Measurements from ENCODE around the gene DEAF1. TPM values are rescaled to one million over a fixed set of nuclear protein-coding genes. Genes with fewer than 3 reads are reported as not detected.

DEAF1 gene
- total and polyA plus RNA-seq, 5 experiments from 2014 or later, result 27.0 to 58.2 (median 46.5) TPM

GRCh38 chr11:705646-706438 lies 10.8 kb upstream of the DEAF1 start, which contains the start of gene EPS8L2:
Gene EPS8L2, plus strand, starts transcription at chr11:706231. Its CDS starts 3,177 bp downstream, at chr11:709408.
- ATAC-seq (peak; percentile 71 to 77), DNase-seq (no peak)
- H3K4me1 Mint-ChIP-seq, result peaks cover 3 to 15% (median 7%) of the 10 kb centered on the region in 4 donors
- H3K9me3 Mint-ChIP-seq, result no peaks in the 10 kb centered on the region
- peaks cover 1 to 25% (median 11%) of the 10 kb centered on the region in 5 donors for H3K27me3 Mint-ChIP-seq
- H3K36me3 Mint-ChIP-seq, result peaks cover 0 to 3% (median 0%) of the 10 kb centered on the region in 3 donors
- H3K27ac Mint-ChIP-seq, result peak within 1 kb of the TSS in 2 of 10 donors; percentile 53 to 72
- POLR2A ChIA-PET, result interaction anchor here (1.9 to 2.2 kb wide), 3 partner anchors 10 to 20 kb away, joined by 6 to 18 read pairs (median 8); partner anchors contain the start of genes DEAF1 and TMEM80
- H3K4me3 Mint-ChIP-seq, result peak within 1 kb of the TSS in 8 of 10 donors; percentile 18 to 77 (median 36)

DNA sequence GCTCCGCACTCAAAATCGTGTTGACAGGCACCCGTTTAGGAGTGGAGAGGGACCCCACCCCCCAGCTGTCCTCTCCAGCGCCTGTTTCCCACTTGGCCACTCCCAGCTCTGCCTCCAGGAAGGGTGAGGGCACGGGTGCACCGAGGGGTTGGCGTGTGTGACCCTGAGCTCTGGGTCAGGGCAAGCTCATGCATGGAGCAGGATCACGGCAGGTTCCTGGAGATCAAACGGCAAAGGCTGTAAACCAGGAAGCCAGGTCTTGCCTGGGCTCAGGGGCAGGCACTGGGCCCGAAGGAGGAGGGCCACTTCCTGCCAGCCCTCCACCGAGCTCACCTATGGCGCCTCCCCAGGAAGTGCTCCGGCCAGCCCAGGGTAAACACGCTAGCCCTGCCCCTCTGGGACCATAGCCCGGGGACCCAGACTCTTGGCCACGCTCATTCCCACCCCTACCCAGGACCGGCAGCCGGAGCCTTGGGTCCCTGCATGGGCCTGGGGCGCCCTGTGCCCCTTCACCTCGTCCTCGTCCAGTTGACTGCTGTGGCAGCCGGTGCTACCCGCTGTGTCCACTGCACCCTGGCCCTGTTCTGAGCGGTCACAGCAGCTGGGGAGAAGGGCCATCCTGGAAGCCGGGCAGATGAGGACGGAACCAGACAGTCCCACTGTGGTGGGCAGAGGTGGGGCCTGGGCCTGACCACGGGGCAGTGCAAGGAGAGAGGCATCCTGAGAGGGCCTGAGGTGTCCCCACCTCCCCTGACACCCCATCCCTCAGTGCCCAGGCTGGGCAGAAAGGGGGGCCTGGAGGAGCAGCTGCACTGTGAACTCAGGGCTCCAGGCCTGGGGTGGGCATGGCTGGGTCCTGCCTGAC lies 10.0 kb upstream of the DEAF1 start:
- peaks cover 3 to 11% (median 4%) of the 10 kb centered on the region in 4 donors for H3K4me1 Mint-ChIP-seq
- DNase-seq (peak in 1 of 10 donors; percentile 60), ATAC-seq (peak in 1 of 2 donors; percentile 22)
- H3K9me3 Mint-ChIP-seq, result no peaks in the 10 kb centered on the region
- H3K27me3 Mint-ChIP-seq, result peaks cover 0 to 17% (median 8%) of the 10 kb centered on the region in 5 donors
- peaks cover 0 to 7% (median 3%) of the 10 kb centered on the region in 3 donors for H3K36me3 Mint-ChIP-seq
- POLR2A ChIA-PET, result interaction anchor here (0.8 to 2.2 kb wide), 4 partner anchors 9 to 90 kb away, joined by 3 to 18 read pairs (median 7); partner anchors contain the start of genes DEAF1 and TMEM80
- H3K27ac Mint-ChIP-seq, result peak overlapping the region in 2 of 10 donors; percentile 53 to 72
- H3K4me3 Mint-ChIP-seq, result peak overlapping the region in 6 of 10 donors; percentile 22 to 77 (median 54)

GRCh38 chr11:704228-704674 lies 9.2 kb upstream of the DEAF1 start:
- Mint-ChIP-seq H3K4me1 (peaks cover 3 to 13% (median 4%) of the 10 kb centered on the region in 4 donors), H3K27ac (no peak overlapping the region), H3K9me3 (no peaks in the 10 kb centered on the region), H3K36me3 (peaks cover 0 to 14% (median 3%) of the 10 kb centered on the region in 3 donors), H3K27me3 (peaks cover 0 to 14% (median 8%) of the 10 kb centered on the region in 5 donors), H3K4me3 (no peak overlapping the region)
- POLR2A ChIA-PET, result interaction anchor here (0.6 to 2.2 kb wide), 5 partner anchors 8 to 425 kb away, joined by 3 to 18 read pairs (median 6); partner anchors contain the start of genes DEAF1 and TMEM80
- DNase-seq (no peak), ATAC-seq (no peak)

DNA sequence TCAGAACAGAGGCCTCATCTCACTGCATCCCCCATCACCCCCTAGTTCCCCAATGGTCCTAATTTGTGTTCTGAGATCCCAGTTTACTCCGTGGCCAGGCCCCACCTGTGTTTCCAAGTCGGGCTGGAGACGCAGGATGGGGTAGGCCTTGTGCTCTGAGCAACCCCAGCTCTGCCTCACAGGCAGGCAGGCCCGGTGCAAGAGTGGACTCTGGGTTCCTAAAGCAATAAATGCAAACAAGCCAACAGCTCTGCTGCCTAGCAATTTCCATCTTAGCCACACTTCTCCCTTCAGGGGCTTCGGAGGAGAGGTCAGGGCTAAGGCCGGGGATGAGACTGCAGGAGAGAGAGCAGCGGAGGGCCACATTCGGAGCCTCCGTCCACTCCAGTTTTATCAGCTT lies 8.5 kb upstream of the DEAF1 start:
- no peak for DNase-seq
- no peak overlapping the region for H3K27ac Mint-ChIP-seq
- peaks cover 0 to 14% (median 8%) of the 10 kb centered on the region in 5 donors for H3K27me3 Mint-ChIP-seq
- no peaks in the 10 kb centered on the region for H3K9me3 Mint-ChIP-seq
- H3K36me3 Mint-ChIP-seq, result peaks cover 0 to 17% (median 3%) of the 10 kb centered on the region in 3 donors
- POLR2A ChIA-PET, result no interaction called here
- no peak overlapping the region for H3K4me3 Mint-ChIP-seq
- no peak for ATAC-seq
- peaks cover 3 to 16% (median 6%) of the 10 kb centered on the region in 4 donors for H3K4me1 Mint-ChIP-seq

- H3K27ac Mint-ChIP-seq, result no peak overlapping the region
- no peaks in the 10 kb centered on the region for H3K9me3 Mint-ChIP-seq
- no peak overlapping the region for H3K4me3 Mint-ChIP-seq
- POLR2A ChIA-PET, result no interaction called here
- ATAC-seq (no peak), DNase-seq (no peak)
- H3K27me3 Mint-ChIP-seq, result peaks cover 0 to 13% (median 7%) of the 10 kb centered on the region in 5 donors
- peaks cover 10 to 23% (median 13%) of the 10 kb centered on the region in 4 donors for H3K4me1 Mint-ChIP-seq
- peaks cover 0 to 17% (median 3%) of the 10 kb centered on the region in 3 donors for H3K36me3 Mint-ChIP-seq
Observed at GRCh38 chr11:702462-703461, 7.7 kb upstream of the DEAF1 start.

DNA sequence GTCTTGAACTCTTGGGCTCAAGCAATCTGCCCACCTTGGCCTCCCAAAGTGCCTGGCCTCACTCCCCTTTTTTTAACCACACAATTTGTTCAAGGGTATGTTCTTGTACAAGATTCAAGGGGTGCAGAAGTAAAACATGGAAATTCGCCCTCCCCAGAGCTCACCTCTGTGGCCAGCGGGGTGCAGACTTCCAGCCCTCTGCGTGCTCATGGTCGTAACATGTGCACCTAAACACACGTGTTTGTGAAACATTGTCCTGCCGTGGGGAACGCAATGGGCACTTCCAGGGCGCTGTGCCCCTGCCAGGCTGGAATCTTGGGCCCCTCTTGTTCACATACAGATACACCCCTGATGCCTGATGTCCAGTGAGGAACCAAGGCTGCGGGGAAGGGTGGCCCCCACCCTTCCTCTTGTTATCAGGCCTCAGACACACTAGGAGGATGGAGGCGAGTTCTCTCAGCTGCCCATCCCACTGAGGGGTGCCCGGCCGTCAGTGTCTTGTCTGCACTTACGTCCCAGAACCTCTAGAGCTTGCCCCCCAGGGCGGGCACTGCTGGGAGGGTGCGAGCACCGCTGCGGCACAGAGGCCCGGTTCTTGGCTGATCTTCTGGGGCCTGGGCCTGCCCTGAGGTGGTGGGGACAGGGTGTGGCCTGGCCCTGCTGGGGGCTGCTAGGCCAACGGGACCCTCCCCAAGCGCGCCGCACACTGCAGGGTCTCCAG lies 6.9 kb upstream of the DEAF1 start:
- DNase-seq (no peak), ATAC-seq (no peak)
- POLR2A ChIA-PET, result no interaction called here
- peaks cover 0 to 5% (median 0%) of the 10 kb centered on the region in 5 donors for H3K27me3 Mint-ChIP-seq
- no peaks in the 10 kb centered on the region for H3K9me3 Mint-ChIP-seq
- H3K36me3 Mint-ChIP-seq, result peaks cover 0 to 17% (median 3%) of the 10 kb centered on the region in 3 donors
- peak overlapping the region in 2 of 10 donors; percentile 21 to 32 for H3K27ac Mint-ChIP-seq
- no peak overlapping the region for H3K4me3 Mint-ChIP-seq
- H3K4me1 Mint-ChIP-seq, result peaks cover 14 to 31% (median 19%) of the 10 kb centered on the region in 4 donors

DNA sequence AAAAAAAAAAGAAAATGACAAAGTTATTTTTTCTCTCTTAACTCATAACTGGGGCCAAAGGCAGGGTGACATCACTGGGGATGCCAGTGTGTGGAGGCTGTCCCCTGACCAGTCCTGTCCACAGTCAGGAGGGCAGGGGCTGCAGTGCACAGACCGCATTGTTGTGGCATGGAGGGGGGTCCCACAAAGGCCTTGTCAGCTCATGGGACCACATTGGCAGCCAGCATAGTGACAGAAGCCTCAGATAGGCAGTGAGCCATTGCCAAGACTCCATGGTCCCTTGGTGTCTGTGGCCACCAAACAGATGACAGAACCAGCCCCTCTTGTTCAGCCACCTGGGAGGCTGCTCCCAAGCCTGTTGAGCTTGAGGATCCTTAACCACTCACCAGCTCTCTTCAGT lies 4.7 kb upstream of the DEAF1 start:
- peak overlapping the region in 1 of 10 donors; percentile 33 for H3K27ac Mint-ChIP-seq
- POLR2A ChIA-PET, result no interaction called here

GRCh38 chr11:699116-699508 lies 4.1 kb upstream of the DEAF1 start:
- Mint-ChIP-seq H3K4me1 (peaks cover 11 to 31% (median 20%) of the 10 kb centered on the region in 4 donors), H3K27ac (peak overlapping the region in 2 of 10 donors; percentile 10 to 75), H3K27me3 (no peaks in the 10 kb centered on the region), H3K4me3 (peak overlapping the region in 1 of 10 donors; percentile 24), H3K36me3 (peaks cover 0 to 17% (median 3%) of the 10 kb centered on the region in 3 donors), H3K9me3 (no peaks in the 10 kb centered on the region)
- ATAC-seq (no peak), DNase-seq (no peak)
- POLR2A ChIA-PET, result interaction anchor here (1.5 to 8.7 kb wide), 2 partner anchors 25 to 144 kb away, joined by 4 to 109 read pairs; no protein-coding TSS in a partner anchor

More for the DNA sequence above, 4.7 kb upstream of the DEAF1 start:
- Mint-ChIP-seq H3K4me1 (peaks cover 11 to 33% (median 19%) of the 10 kb centered on the region in 4 donors), H3K4me3 (peak overlapping the region in 1 of 10 donors; percentile 19), H3K9me3 (no peaks in the 10 kb centered on the region), H3K27me3 (no peaks in the 10 kb centered on the region), H3K36me3 (peaks cover 0 to 17% (median 3%) of the 10 kb centered on the region in 3 donors)
- ATAC-seq (no peak), DNase-seq (no peak)

DNA sequence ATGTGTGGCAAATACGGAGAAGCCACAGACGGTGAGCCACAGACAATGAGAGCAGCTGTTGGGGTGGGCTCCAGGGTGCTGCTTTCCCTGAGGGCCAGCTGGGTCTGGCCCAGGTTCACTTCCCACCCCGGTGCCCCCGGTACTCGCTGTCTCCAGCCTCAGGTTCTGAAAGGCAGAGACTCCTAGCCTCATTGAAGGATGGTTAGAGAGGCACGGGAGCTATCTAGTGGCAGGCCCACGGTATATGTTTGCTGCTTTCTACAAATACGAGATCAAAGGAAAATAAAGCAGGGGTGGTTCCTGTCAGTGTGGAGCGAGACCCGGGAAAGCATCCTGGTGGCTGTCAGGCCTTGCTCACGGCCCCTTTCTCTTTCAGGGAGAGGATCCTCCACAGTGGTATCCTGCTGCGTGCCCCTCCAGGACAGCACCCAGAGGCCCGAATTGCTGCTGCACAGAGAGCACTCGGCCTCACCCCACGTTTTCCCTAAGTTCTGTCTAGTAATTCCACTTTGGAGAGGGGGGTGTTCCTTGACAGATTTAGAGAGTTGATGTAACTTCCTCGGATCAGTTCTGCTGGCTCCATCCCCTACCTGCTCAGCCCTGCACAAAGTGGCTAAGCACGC lies 3.6 kb upstream of the DEAF1 start:
- ATAC-seq, result no peak
- no peaks in the 10 kb centered on the region for H3K9me3 Mint-ChIP-seq
- peak overlapping the region in 5 of 10 donors; percentile 51 to 85 (median 64) for H3K4me3 Mint-ChIP-seq
- peaks cover 0 to 17% (median 3%) of the 10 kb centered on the region in 3 donors for H3K36me3 Mint-ChIP-seq
- POLR2A ChIA-PET, result interaction anchor here (0.7 to 8.7 kb wide), 3 partner anchors 8 to 144 kb away, joined by 3 to 109 read pairs (median 4); no protein-coding TSS in a partner anchor
- H3K4me1 Mint-ChIP-seq, result peaks cover 12 to 32% (median 22%) of the 10 kb centered on the region in 4 donors
- peak overlapping the region in 9 of 10 donors; percentile 19 to 98 (median 87) for H3K27ac Mint-ChIP-seq
- peak in 2 of 10 donors; percentile 23 to 33 for DNase-seq
- no peaks in the 10 kb centered on the region for H3K27me3 Mint-ChIP-seq

DNA sequence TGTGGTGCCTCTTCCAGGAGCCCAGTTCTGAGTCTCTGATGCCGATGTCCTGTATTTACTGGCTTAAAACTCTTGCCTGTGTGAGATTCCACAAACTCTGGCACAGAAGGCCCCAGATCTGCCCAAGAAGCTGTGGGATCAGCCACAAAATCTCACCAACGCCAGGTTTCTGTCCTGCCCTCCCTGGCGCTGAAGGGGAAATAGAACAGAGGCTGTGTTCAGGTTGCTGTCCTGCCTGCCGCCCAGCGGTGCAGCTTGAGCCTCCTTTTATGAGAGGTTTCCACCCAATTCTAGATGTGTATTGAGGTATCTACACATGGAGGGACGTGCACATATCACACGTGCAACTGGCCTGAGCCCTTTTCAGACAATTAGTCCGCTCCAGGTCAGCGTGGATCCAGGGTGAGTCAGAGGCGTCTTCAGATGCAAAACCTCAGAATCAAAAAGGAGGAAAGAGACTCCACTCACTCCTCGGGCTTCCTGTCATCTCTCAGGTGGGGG lies 2.8 kb upstream of the DEAF1 start:
- ATAC-seq (no peak), DNase-seq (no peak)
- Mint-ChIP-seq H3K27me3 (no peaks in the 10 kb centered on the region), H3K4me3 (peak overlapping the region; percentile 25 to 85 (median 62)), H3K4me1 (peaks cover 18 to 40% (median 30%) of the 10 kb centered on the region in 4 donors), H3K27ac (peak overlapping the region; percentile 43 to 98 (median 86)), H3K9me3 (no peaks in the 10 kb centered on the region), H3K36me3 (peaks cover 0 to 17% (median 3%) of the 10 kb centered on the region in 3 donors)
- POLR2A ChIA-PET, result interaction anchor here (0.7 to 8.7 kb wide), 5 partner anchors 9 to 143 kb away, joined by 3 to 109 read pairs (median 3); partner anchors contain the start of gene PHRF1

All from naive thymus-derived CD8-positive, alpha-beta T cell (primary cell).